GM18520 (cell line): ENCODE data around the gene BCAS3.

Source experiments
- ATAC-seq: cut with Tn5 transposase; IDR thresholded peaks from one replicate; pipeline ENCODE4 v1.9.1; 2021; ENCODE audit not compliant: unreplicated experiment

BCAS3 gene

GRCh38 chr17:61279476-61280145 is 602.0 kb downstream of the BCAS3 start:
- no peak for ATAC-seq

GRCh38 chr17:61280338-61280737 is 602.7 kb downstream of the BCAS3 start:
- no peak for ATAC-seq

GRCh38 chr17:61280851-61281250 is 603.2 kb downstream of the BCAS3 start:
- no peak for ATAC-seq

GRCh38 chr17:61282377-61282776 is 604.7 kb downstream of the BCAS3 start:
- ATAC-seq: no peak

- no peak for ATAC-seq
These were observed 605.4 kb downstream of the BCAS3 start for GRCh38 chr17:61283043-61283442.

- ATAC-seq: no peak
These were observed 606.5 kb downstream of the BCAS3 start for GRCh38 chr17:61284174-61284573.

GRCh38 chr17:61284746-61285145 is 607.1 kb downstream of the BCAS3 start:
- ATAC-seq: no peak

GRCh38 chr17:61285526-61286320 is 608.1 kb downstream of the BCAS3 start:
- no peak for ATAC-seq

GRCh38 chr17:61286449-61286848 is 608.8 kb downstream of the BCAS3 start:
- no peak for ATAC-seq

- no peak for ATAC-seq
These were observed 612.0 kb downstream of the BCAS3 start for GRCh38 chr17:61289408-61290385.

- ATAC-seq: no peak
These were observed 614.0 kb downstream of the BCAS3 start for GRCh38 chr17:61291451-61292285.

GRCh38 chr17:61294286-61294685 is 616.6 kb downstream of the BCAS3 start:
- no peak for ATAC-seq

GRCh38 chr17:61294777-61295176 is 617.1 kb downstream of the BCAS3 start:
- ATAC-seq: no peak

- ATAC-seq: no peak
These were observed 618.4 kb downstream of the BCAS3 start for GRCh38 chr17:61296058-61296457.

GRCh38 chr17:61299517-61300513 is 622.2 kb downstream of the BCAS3 start:
- no peak for ATAC-seq

- no peak for ATAC-seq
These were observed 625.5 kb downstream of the BCAS3 start for GRCh38 chr17:61302953-61303816.

- ATAC-seq: no peak
These were observed 626.1 kb downstream of the BCAS3 start for GRCh38 chr17:61303817-61304096.

- ATAC-seq: no peak
These were observed 627.4 kb downstream of the BCAS3 start for GRCh38 chr17:61305024-61305423.

- ATAC-seq: no peak
These were observed 628.4 kb downstream of the BCAS3 start for GRCh38 chr17:61306003-61306402.
